IPS-11a (cell line): ENCODE measurements around the gene MSRB3.
"Not testable (repeated sequence)": the region's sequence is repeated elsewhere in the genome, so short reads cannot be mapped to it uniquely, and the experiment has no call there.

Source experiments
- H3K4me3 ChIP-seq: one replicate; pipeline ENCODE4 v1.5.1; 2013; ENCODE audit warnings: low read depth, low read length, control low read depth

Gene MSRB3

GRCh38 chr12:65449400-65449799, 170.9 kb downstream of the MSRB3 start:
- H3K4me3 ChIP-seq = no peak overlapping the region

GRCh38 chr12:65450625-65451024, 172.1 kb downstream of the MSRB3 start:
- no peak overlapping the region for H3K4me3 ChIP-seq

GRCh38 chr12:65454115-65454787, 175.8 kb downstream of the MSRB3 start:
- H3K4me3 ChIP-seq = no peak overlapping the region

GRCh38 chr12:65457341-65457740, 178.9 kb downstream of the MSRB3 start:
- not testable (repeated sequence) for H3K4me3 ChIP-seq

GRCh38 chr12:65458718-65459117, 180.2 kb downstream of the MSRB3 start:
- H3K4me3 ChIP-seq = no peak overlapping the region

- H3K4me3 ChIP-seq = no peak overlapping the region
These were observed 181.1 kb downstream of the MSRB3 start for GRCh38 chr12:65459545-65459944.

- no peak overlapping the region for H3K4me3 ChIP-seq
These were observed 181.6 kb downstream of the MSRB3 start for GRCh38 chr12:65460063-65460462.

GRCh38 chr12:65461017-65461416, 182.5 kb downstream of the MSRB3 start:
- no peak overlapping the region for H3K4me3 ChIP-seq

- H3K4me3 ChIP-seq = no peak overlapping the region
These were observed 184.0 kb downstream of the MSRB3 start for GRCh38 chr12:65462484-65462883.

- no peak overlapping the region for H3K4me3 ChIP-seq
These were observed 184.6 kb downstream of the MSRB3 start for GRCh38 chr12:65463082-65463481.

GRCh38 chr12:65463611-65464010, 185.1 kb downstream of the MSRB3 start:
- H3K4me3 ChIP-seq = no peak overlapping the region

GRCh38 chr12:65464930-65465329, 186.4 kb downstream of the MSRB3 start:
- H3K4me3 ChIP-seq = no peak overlapping the region

- H3K4me3 ChIP-seq = no peak overlapping the region
These were observed 187.5 kb downstream of the MSRB3 start for GRCh38 chr12:65465766-65466547.

GRCh38 chr12:65466911-65467310, 188.4 kb downstream of the MSRB3 start:
- no peak overlapping the region for H3K4me3 ChIP-seq

- no peak overlapping the region for H3K4me3 ChIP-seq
These were observed 191.8 kb downstream of the MSRB3 start for GRCh38 chr12:65470256-65470655.

GRCh38 chr12:65472079-65472478, 193.6 kb downstream of the MSRB3 start:
- no peak overlapping the region for H3K4me3 ChIP-seq

- no peak overlapping the region for H3K4me3 ChIP-seq
These were observed 196.3 kb downstream of the MSRB3 start for GRCh38 chr12:65474831-65475230.

- H3K4me3 ChIP-seq = no peak overlapping the region
These were observed 199.2 kb downstream of the MSRB3 start for GRCh38 chr12:65477721-65478120.

GRCh38 chr12:65483891-65484516, 205.5 kb downstream of the MSRB3 start:
- not testable (repeated sequence) for H3K4me3 ChIP-seq

GRCh38 chr12:65488197-65488596, 209.7 kb downstream of the MSRB3 start:
- H3K4me3 ChIP-seq = no peak overlapping the region

GRCh38 chr12:65490250-65490649, 211.8 kb downstream of the MSRB3 start:
- no peak overlapping the region for H3K4me3 ChIP-seq
